Central memory CD8-positive, alpha-beta T cell (primary cell): Measurements from ENCODE around the gene DNMBP.
"Not testable (repeated sequence)": the region's sequence is repeated elsewhere in the genome, so short reads cannot be mapped to it uniquely, and the experiment has no call there.

Experiments used
- ATAC-seq: fragments of 150-1000 bp; cut with Tn5 transposase; replicated peaks from 2 replicates; pipeline ENCODE4 v1.10.0; 2022; ENCODE audit warnings: mild to moderate bottlenecking, moderate FRiP score, moderate number of reproducible peaks; ENCODE audit not compliant: poor library complexity, severe bottlenecking; ENCODE audit errors: extremely low read depth
- DNase-seq, 2 donors: peaks; one replicate each; pipeline ENCODE4 v3.0.0; 2021; ENCODE audit warnings: low spot score in 2 of 2
- H3K27ac Mint-ChIP-seq: one replicate; pipeline ENCODE4 v1.8.0; 2022; ENCODE audit warnings: low read depth, mild to moderate bottlenecking, moderate library complexity, mixed read lengths
- H3K27me3 Mint-ChIP-seq: one replicate; pipeline ENCODE4 v1.8.0; 2022; ENCODE audit warnings: mixed read lengths
- H3K36me3 Mint-ChIP-seq: one replicate; pipeline ENCODE4 v1.8.0; 2022; ENCODE audit warnings: mild to moderate bottlenecking, moderate library complexity, mixed read lengths; ENCODE audit not compliant: insufficient read depth
- H3K4me1 Mint-ChIP-seq: one replicate; pipeline ENCODE4 v1.8.0; 2022; ENCODE audit warnings: mixed read lengths
- H3K4me3 Mint-ChIP-seq: one replicate; pipeline ENCODE4 v1.8.0; 2022; ENCODE audit warnings: mild to moderate bottlenecking, moderate library complexity, mixed read lengths
- H3K9me3 Mint-ChIP-seq: one replicate; pipeline ENCODE4 v1.8.0; 2022; ENCODE audit warnings: mixed read lengths

DNMBP gene

GRCh38 chr10:99975106-99975829 is 34.5 kb downstream of the DNMBP start:
- H3K27ac Mint-ChIP-seq: no peak overlapping the region
- no peak for ATAC-seq

GRCh38 chr10:99973190-99973589 is 36.6 kb downstream of the DNMBP start:
- DNase-seq: no peak
- peaks cover 6% of the 10 kb centered on the region for H3K36me3 Mint-ChIP-seq
- ATAC-seq: no peak
- no peaks in the 10 kb centered on the region for H3K27me3 Mint-ChIP-seq
- no peaks in the 10 kb centered on the region for H3K4me1 Mint-ChIP-seq
- no peaks in the 10 kb centered on the region for H3K9me3 Mint-ChIP-seq
- H3K4me3 Mint-ChIP-seq: no peak overlapping the region
- no peak overlapping the region for H3K27ac Mint-ChIP-seq

More at GRCh38 chr10:99975106-99975829, 34.5 kb downstream of the DNMBP start:
- Mint-ChIP-seq H3K36me3 (peaks cover 2% of the 10 kb centered on the region), H3K4me1 (no peaks in the 10 kb centered on the region), H3K4me3 (no peak overlapping the region), H3K9me3 (no peaks in the 10 kb centered on the region), H3K27me3 (no peaks in the 10 kb centered on the region)
- DNase-seq: no peak

GRCh38 chr10:99967961-99968360 is 41.8 kb downstream of the DNMBP start:
- no peaks in the 10 kb centered on the region for H3K27me3 Mint-ChIP-seq
- H3K27ac Mint-ChIP-seq: no peak overlapping the region
- H3K36me3 Mint-ChIP-seq: peaks cover 9% of the 10 kb centered on the region
- DNase-seq: no peak
- no peaks in the 10 kb centered on the region for H3K9me3 Mint-ChIP-seq
- no peaks in the 10 kb centered on the region for H3K4me1 Mint-ChIP-seq
- ATAC-seq: no peak
- no peak overlapping the region for H3K4me3 Mint-ChIP-seq

- ATAC-seq: no peak
- H3K9me3 Mint-ChIP-seq: no peaks in the 10 kb centered on the region
- peak overlapping the region; percentile 25 for H3K27ac Mint-ChIP-seq
- no peaks in the 10 kb centered on the region for H3K4me1 Mint-ChIP-seq
- DNase-seq: no peak
- no peaks in the 10 kb centered on the region for H3K27me3 Mint-ChIP-seq
- no peak overlapping the region for H3K4me3 Mint-ChIP-seq
- H3K36me3 Mint-ChIP-seq: peaks cover 11% of the 10 kb centered on the region
These were observed 43.4 kb downstream of the DNMBP start for GRCh38 chr10:99966306-99966705.

- Mint-ChIP-seq H3K27me3 (no peaks in the 10 kb centered on the region), H3K9me3 (no peaks in the 10 kb centered on the region), H3K4me3 (no peak overlapping the region), H3K36me3 (peaks cover 9% of the 10 kb centered on the region), H3K27ac (peak overlapping the region; percentile 25), H3K4me1 (no peaks in the 10 kb centered on the region)
- DNase-seq (no peak), ATAC-seq (no peak)
These were observed 44.0 kb downstream of the DNMBP start for GRCh38 chr10:99965700-99966099.

- Mint-ChIP-seq H3K4me3 (no peak overlapping the region), H3K4me1 (no peaks in the 10 kb centered on the region), H3K27me3 (no peaks in the 10 kb centered on the region), H3K27ac (no peak overlapping the region), H3K36me3 (peaks cover 9% of the 10 kb centered on the region), H3K9me3 (no peaks in the 10 kb centered on the region)
- ATAC-seq (no peak), DNase-seq (no peak)
These were observed 45.0 kb downstream of the DNMBP start for GRCh38 chr10:99964791-99965190.

GRCh38 chr10:99963467-99964165 is 46.1 kb downstream of the DNMBP start:
- not testable (repeated sequence) for H3K9me3 Mint-ChIP-seq, H3K4me3 Mint-ChIP-seq, ATAC-seq

GRCh38 chr10:99958806-99959205 is 50.9 kb downstream of the DNMBP start:
- H3K27me3 Mint-ChIP-seq: no peaks in the 10 kb centered on the region
- no peaks in the 10 kb centered on the region for H3K4me1 Mint-ChIP-seq
- H3K27ac Mint-ChIP-seq: no peak overlapping the region
- H3K4me3 Mint-ChIP-seq: no peak overlapping the region
- no peak for DNase-seq
- H3K9me3 Mint-ChIP-seq: no peaks in the 10 kb centered on the region
- peaks cover 8% of the 10 kb centered on the region for H3K36me3 Mint-ChIP-seq
- no peak for ATAC-seq

More at GRCh38 chr10:99963467-99964165, 46.1 kb downstream of the DNMBP start:
- not testable (repeated sequence) for DNase-seq, H3K36me3 Mint-ChIP-seq, H3K27me3 Mint-ChIP-seq, H3K27ac Mint-ChIP-seq, H3K4me1 Mint-ChIP-seq

GRCh38 chr10:99958302-99958701 is 51.4 kb downstream of the DNMBP start:
- Mint-ChIP-seq H3K36me3 (peaks cover 8% of the 10 kb centered on the region), H3K4me1 (no peaks in the 10 kb centered on the region), H3K27ac (no peak overlapping the region), H3K4me3 (no peak overlapping the region), H3K9me3 (no peaks in the 10 kb centered on the region), H3K27me3 (no peaks in the 10 kb centered on the region)
- ATAC-seq (no peak), DNase-seq (no peak)

- not testable (repeated sequence) for H3K27me3 Mint-ChIP-seq, DNase-seq, H3K36me3 Mint-ChIP-seq, ATAC-seq, H3K4me1 Mint-ChIP-seq, H3K27ac Mint-ChIP-seq, H3K4me3 Mint-ChIP-seq, H3K9me3 Mint-ChIP-seq
These were observed 56.2 kb downstream of the DNMBP start for GRCh38 chr10:99953510-99953909.

- H3K36me3 Mint-ChIP-seq: peaks cover 10% of the 10 kb centered on the region
- H3K27me3 Mint-ChIP-seq: no peaks in the 10 kb centered on the region
- peaks cover 6% of the 10 kb centered on the region for H3K9me3 Mint-ChIP-seq
- DNase-seq (no peak), ATAC-seq (no peak)
- no peaks in the 10 kb centered on the region for H3K4me1 Mint-ChIP-seq
- no peak overlapping the region for H3K4me3 Mint-ChIP-seq
- H3K27ac Mint-ChIP-seq: no peak overlapping the region
These were observed 56.9 kb downstream of the DNMBP start for GRCh38 chr10:99952799-99953198.

- H3K27me3 Mint-ChIP-seq, H3K4me3 Mint-ChIP-seq, H3K4me1 Mint-ChIP-seq, ATAC-seq, H3K36me3 Mint-ChIP-seq, H3K27ac Mint-ChIP-seq, H3K9me3 Mint-ChIP-seq, DNase-seq: not testable (repeated sequence)
These were observed 63.7 kb downstream of the DNMBP start for GRCh38 chr10:99946051-99946450.

GRCh38 chr10:99945263-99945662 is 64.5 kb downstream of the DNMBP start:
- Mint-ChIP-seq H3K27ac (no peak overlapping the region), H3K9me3 (peaks cover 3% of the 10 kb centered on the region), H3K27me3 (no peaks in the 10 kb centered on the region), H3K36me3 (no peaks in the 10 kb centered on the region), H3K4me1 (peaks cover 5% of the 10 kb centered on the region), H3K4me3 (no peak overlapping the region)
- ATAC-seq: no peak
- DNase-seq: no peak
